Nephron (organoid): ENCODE data around the gene CHN2.

Experiments used
- H3K27ac Mint-ChIP-seq, 3 experiments: 2 replicates each; pipeline ENCODE4 v1.8.0; 2020; ENCODE audit warnings: mixed read lengths in 3 of 3, mild to moderate bottlenecking in 2 of 3, moderate library complexity in 1 of 3
- H3K27me3 Mint-ChIP-seq: 2 replicates; pipeline ENCODE4 v1.8.0; 2021; ENCODE audit warnings: low read depth, mild to moderate bottlenecking, moderate library complexity, mixed read lengths
- H3K36me3 Mint-ChIP-seq: 2 replicates; pipeline ENCODE4 v1.8.0; 2020; ENCODE audit warnings: low read depth, mixed read lengths
- H3K4me1 Mint-ChIP-seq: 2 replicates; pipeline ENCODE4 v1.8.0; 2020; ENCODE audit warnings: mixed read lengths
- H3K4me3 Mint-ChIP-seq, 3 experiments: 2 replicates each; pipeline ENCODE4 v1.8.0; 2020; ENCODE audit warnings: mild to moderate bottlenecking in 3 of 3, mixed read lengths in 3 of 3, moderate library complexity in 2 of 3
- H3K9me3 Mint-ChIP-seq: 2 replicates; pipeline ENCODE4 v1.8.0; 2020; ENCODE audit warnings: mixed read lengths
- CTCF ChIP-seq, 3 experiments: fragments of 200-600 bp; sonication (generic); IDR thresholded peaks; one replicate each; pipeline ENCODE4 v1.5.0; 2021; ENCODE audit warnings: antibody characterized with exemption in 3 of 3; ENCODE audit not compliant: unreplicated experiment in 3 of 3

The CHN2 gene

DNA sequence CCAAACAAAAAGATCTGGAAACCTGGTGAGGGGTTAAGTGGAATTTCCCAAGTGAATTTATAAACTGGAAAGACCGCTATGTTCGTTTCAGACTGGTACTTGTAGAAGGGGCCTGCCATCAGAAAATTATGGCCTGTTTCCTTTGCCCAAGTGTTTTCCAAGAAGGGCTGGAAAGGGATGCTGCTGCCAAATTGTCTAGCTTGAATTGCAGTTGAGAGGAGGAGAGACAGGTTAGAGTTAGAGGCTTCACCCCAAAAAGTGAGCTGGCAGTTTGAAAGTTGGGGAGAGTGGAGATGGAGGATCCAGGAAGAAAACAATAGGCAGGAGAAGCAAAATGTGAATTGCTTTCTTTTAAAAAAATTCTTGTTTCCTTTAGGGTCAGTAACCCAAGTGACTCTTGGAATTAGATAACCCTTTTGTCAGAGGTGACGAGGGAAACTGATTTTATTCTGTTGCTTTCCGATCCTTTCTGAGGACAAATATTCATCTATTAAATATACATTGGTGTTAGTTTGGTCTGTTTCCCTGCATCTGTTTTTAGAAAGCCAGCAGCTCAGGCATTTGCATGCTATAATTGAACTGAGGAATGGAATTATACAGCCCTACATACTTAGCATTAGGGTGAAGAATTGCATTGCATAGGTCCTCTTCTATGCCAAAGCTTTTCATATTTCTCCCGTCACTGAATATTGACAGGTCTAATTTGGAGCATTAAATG, 286.5 kb downstream of the CHN2 start:
- Mint-ChIP-seq H3K27ac (peak overlapping the region; percentile 67 to 83 (median 75)), H3K27me3 (peaks cover 2% of the 10 kb centered on the region), H3K4me3 (peak overlapping the region in 2 of 3 experiments; percentile 75 to 80), H3K9me3 (no peaks in the 10 kb centered on the region), H3K36me3 (no peaks in the 10 kb centered on the region), H3K4me1 (peaks cover 60% of the 10 kb centered on the region)
- TF ChIP-seq CTCF (IDR thresholded peaks at IDR 0.05; ENCODE audit: unreplicated experiment in 3 of 3) = no peak

- Mint-ChIP-seq H3K36me3 (no peaks in the 10 kb centered on the region), H3K9me3 (no peaks in the 10 kb centered on the region), H3K4me3 (peak overlapping the region in 2 of 3 experiments; percentile 46 to 55), H3K4me1 (peaks cover 69% of the 10 kb centered on the region), H3K27ac (peak overlapping the region in 2 of 3 experiments; percentile 67 to 70), H3K27me3 (peaks cover 6% of the 10 kb centered on the region)
- no peak for TF ChIP-seq CTCF (IDR thresholded peaks at IDR 0.05; ENCODE audit: unreplicated experiment in 3 of 3)
Measured at GRCh38 chr7:29482056-29482455, 287.5 kb downstream of the CHN2 start.

- Mint-ChIP-seq H3K27ac (no peak overlapping the region), H3K4me1 (peaks cover 75% of the 10 kb centered on the region), H3K27me3 (peaks cover 6% of the 10 kb centered on the region), H3K36me3 (no peaks in the 10 kb centered on the region), H3K9me3 (no peaks in the 10 kb centered on the region), H3K4me3 (no peak overlapping the region)
- no peak for TF ChIP-seq CTCF (IDR thresholded peaks at IDR 0.05; ENCODE audit: unreplicated experiment in 3 of 3)
Measured at GRCh38 chr7:29483219-29484104, 288.9 kb downstream of the CHN2 start.

GRCh38 chr7:29484280-29484679, 289.7 kb downstream of the CHN2 start:
- no peaks in the 10 kb centered on the region for H3K9me3 Mint-ChIP-seq
- TF ChIP-seq CTCF (IDR thresholded peaks at IDR 0.05; ENCODE audit: unreplicated experiment in 3 of 3) = no peak
- H3K27ac Mint-ChIP-seq = no peak overlapping the region
- peaks cover 75% of the 10 kb centered on the region for H3K4me1 Mint-ChIP-seq
- H3K4me3 Mint-ChIP-seq = no peak overlapping the region
- peaks cover 6% of the 10 kb centered on the region for H3K27me3 Mint-ChIP-seq
- H3K36me3 Mint-ChIP-seq = no peaks in the 10 kb centered on the region

DNA sequence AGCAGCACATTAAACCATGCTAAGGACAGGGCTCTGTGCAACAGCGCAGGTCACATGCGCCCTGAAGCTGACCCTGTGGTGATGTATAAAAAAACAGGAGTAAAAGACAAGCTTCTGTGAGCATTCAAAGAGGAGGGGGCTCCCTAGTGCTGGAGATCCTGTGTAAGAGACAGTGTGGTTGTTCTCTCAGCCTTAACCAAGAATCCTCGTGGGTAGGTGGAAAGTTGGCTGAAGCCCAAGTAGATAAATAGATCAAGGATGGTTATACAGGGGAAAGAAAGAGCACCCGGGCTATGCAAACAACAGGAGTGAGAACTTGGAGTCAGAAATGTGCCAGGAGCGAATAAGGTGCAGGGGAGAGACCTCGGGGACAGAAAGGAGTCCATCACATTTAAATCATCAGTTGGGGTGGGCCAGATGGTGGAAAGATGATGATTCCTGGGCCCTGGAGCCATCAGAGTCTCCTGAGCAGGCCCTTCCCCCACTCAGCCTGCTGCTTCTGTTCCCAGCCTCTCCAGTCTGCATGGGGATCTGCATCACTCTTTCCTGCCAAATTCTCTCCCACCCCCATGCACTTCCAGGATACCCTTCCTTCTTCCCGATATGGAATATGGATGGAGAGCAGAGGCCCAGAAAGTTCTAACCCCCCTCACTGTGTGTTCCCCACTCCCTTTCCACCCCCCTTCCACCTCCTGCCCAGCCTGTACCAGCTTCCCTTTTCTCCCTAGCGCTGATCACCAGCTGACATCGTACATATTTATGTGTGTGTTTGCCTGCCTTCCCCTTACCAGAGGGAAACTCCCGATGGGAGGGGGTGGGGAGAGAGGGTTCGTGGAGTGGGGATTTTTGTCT, 291.0 kb downstream of the CHN2 start:
- no peak for TF ChIP-seq CTCF (IDR thresholded peaks at IDR 0.05; ENCODE audit: unreplicated experiment in 3 of 3)
- H3K9me3 Mint-ChIP-seq = no peaks in the 10 kb centered on the region
- peaks cover 6% of the 10 kb centered on the region for H3K27me3 Mint-ChIP-seq
- H3K4me1 Mint-ChIP-seq = peaks cover 65% of the 10 kb centered on the region
- peak overlapping the region in 1 of 3 experiments; percentile 3 for H3K4me3 Mint-ChIP-seq
- peak overlapping the region; percentile 20 to 62 (median 52) for H3K27ac Mint-ChIP-seq
- H3K36me3 Mint-ChIP-seq = no peaks in the 10 kb centered on the region
